HCT116 (cell line): Measurements from ENCODE around the gene VWC2L. TPM values are rescaled to one million over a fixed set of nuclear protein-coding genes. Genes with fewer than 3 reads are reported as not detected.

Source experiments
- ATAC-seq: fragments of 200-7000 bp; cut with Tn5 transposase; 2 replicates; pipeline ENCODE4 v1.9.1; 2020; ENCODE audit warnings: mild to moderate bottlenecking, moderate library complexity
- BruUV-seq: library from RNA; stranded (reverse); fragments of 400-500 nt; replicated peaks from 2 replicates; lab custom pipeline; 2021; lab: Mats Ljungman, UMichigan
- CTCF ChIA-PET: fragments of 300-600 bp; sonication (Branson Sonifier 250); formaldehyde crosslinking; loops from one replicate; lab custom pipeline; 2021; ENCODE audit warnings: antibody characterized with exemption; lab: Charles Lee
- POLR2A ChIA-PET: fragments of 300-600, 350-600 bp; sonication (Branson Sonifier 250); formaldehyde crosslinking; loops from one replicate; lab custom pipeline; 2021; ENCODE audit warnings: antibody characterized with exemption; lab: Charles Lee
- RAD21 ChIA-PET, 2 experiments: fragments of 300-600 bp; sonication (Branson Sonifier 250); formaldehyde crosslinking; loops; one replicate each; lab custom pipeline; 2023; ENCODE audit warnings: low total read pairs in 2 of 2; ENCODE audit not compliant: uncharacterized antibody in 2 of 2, unreplicated experiment in 2 of 2, low non-redundant PET in 1 of 2; lab: Charles Lee
- DNase-seq: peaks from one replicate; pipeline ENCODE4 v3.0.0-alpha.2; 2010; ENCODE audit warnings: low read depth, low spot score
- H2AFZ ChIP-seq: fragments of 200-600 bp; shearing (Covaris generic), sonication (generic); 2 replicates; pipeline ENCODE4 v1.6.1; 2017; ENCODE audit warnings: low read depth, mixed run types, mixed read lengths, antibody characterized with exemption, low read length; ENCODE audit not compliant: poor library complexity, severe bottlenecking
- H3K27ac ChIP-seq: 2 replicates; pipeline ENCODE4 v1.5.1; 2012; ENCODE audit warnings: low read depth, low read length
- H3K27me3 ChIP-seq: fragments of 200-600 bp; sonication (generic); 2 replicates; pipeline ENCODE4 v1.6.1; 2016; ENCODE audit warnings: mixed run types, low read length, mixed read lengths; ENCODE audit not compliant: insufficient read depth
- H3K36me3 ChIP-seq, 2 experiments: fragments of 200-500 bp in 1 of 2; fragments of 200-600 bp in 1 of 2; sonication (Bioruptor generic) in 1 of 2; sonication (generic) in 1 of 2; 2 replicates each; pipeline versions ENCODE4 v1.5.1 to v1.6.1; 2014 to 2016; ENCODE audit warnings: low read length in 2 of 2, inconsistent platforms in 1 of 2, mixed read lengths in 1 of 2, mixed run types in 1 of 2; ENCODE audit not compliant: insufficient read depth in 2 of 2, control insufficient read depth in 1 of 2
- H3K4me1 ChIP-seq, 2 experiments: fragments of 200-600 bp in 1 of 2; sonication (generic) in 1 of 2; 2 replicates each; pipeline versions ENCODE4 v1.5.1 to v1.6.1; 2012 to 2017; ENCODE audit warnings: low read length in 2 of 2, inconsistent platforms in 1 of 2, mild to moderate bottlenecking in 1 of 2, mixed read lengths in 1 of 2, mixed run types in 1 of 2, moderate library complexity in 1 of 2; ENCODE audit not compliant: insufficient read depth in 2 of 2, control insufficient read depth in 1 of 2
- H3K4me2 ChIP-seq: fragments of 200-600 bp; sonication (generic); 2 replicates; pipeline ENCODE4 v1.6.1; 2017; ENCODE audit warnings: mixed run types, low read length, mixed read lengths
- H3K4me3 ChIP-seq, 2 experiments: fragments of 200-600 bp in 1 of 2; sonication (generic) in 1 of 2; replicated peaks in 1 of 2; 2 replicates each; pipeline ENCODE4 v1.5.1; 2011 to 2016; ENCODE audit warnings: low read length in 2 of 2, control low read depth in 1 of 2, low read depth in 1 of 2, mild to moderate bottlenecking in 1 of 2, mixed read lengths in 1 of 2, mixed run types in 1 of 2
- H3K79me2 ChIP-seq: fragments of 200-600 bp; sonication (generic); 2 replicates; pipeline ENCODE4 v1.6.1; 2017; ENCODE audit warnings: mild to moderate bottlenecking, mixed run types, low read length, moderate library complexity, mixed read lengths; ENCODE audit not compliant: insufficient read depth
- H3K9ac ChIP-seq: fragments of 200-600 bp; sonication (generic); 2 replicates; pipeline ENCODE4 v1.6.1; 2016; ENCODE audit warnings: low read length, mixed read lengths
- H3K9me2 ChIP-seq: fragments of 200-600 bp; sonication (generic), shearing (Covaris generic); 2 replicates; pipeline ENCODE4 v1.6.1; 2017; ENCODE audit warnings: mixed run types, mild to moderate bottlenecking, moderate library complexity; ENCODE audit not compliant: insufficient read depth
- H3K9me3 ChIP-seq, 2 experiments: fragments of 200-500 bp in 1 of 2; fragments of 200-600 bp in 1 of 2; sonication (Bioruptor generic) in 1 of 2; sonication (generic) in 1 of 2; 2 replicates each; pipeline ENCODE4 v1.6.1; 2014 to 2017; ENCODE audit warnings: low read length in 2 of 2, mixed read lengths in 2 of 2, inconsistent platforms in 1 of 2, low read depth in 1 of 2, mild to moderate bottlenecking in 1 of 2, mixed run types in 1 of 2, moderate library complexity in 1 of 2; ENCODE audit not compliant: control insufficient read depth in 1 of 2, insufficient read depth in 1 of 2
- H4K20me1 ChIP-seq: fragments of 200-600 bp; sonication (generic), shearing (Covaris generic); 2 replicates; pipeline ENCODE4 v1.6.1; 2017; ENCODE audit warnings: mixed run types, mild to moderate bottlenecking, moderate library complexity; ENCODE audit not compliant: insufficient read depth
- ATF3 ChIP-seq: IDR thresholded peaks from 2 replicates; pipeline ENCODE4 v1.6.1; 2012
- CBX3 ChIP-seq: IDR thresholded peaks from 2 replicates; pipeline ENCODE4 v1.6.1; 2012; ENCODE audit warnings: low read depth
- CEBPB ChIP-seq: IDR thresholded peaks from 2 replicates; pipeline ENCODE4 v1.6.1; 2012; ENCODE audit warnings: low read depth
- EGR1 ChIP-seq: IDR thresholded peaks from 2 replicates; pipeline ENCODE4 v1.6.1; 2012; ENCODE audit warnings: low read depth
- EZH2 ChIP-seq: fragments of 200-600 bp; sonication (generic); IDR thresholded peaks from 2 replicates; pipeline ENCODE4 v1.6.1; 2017; ENCODE audit warnings: antibody characterized with exemption, mixed run types
- EZH2phosphoT487 ChIP-seq: fragments of 200-600 bp; IDR thresholded peaks from 2 replicates; pipeline ENCODE4 v1.6.1; 2018; ENCODE audit warnings: antibody characterized with exemption, borderline replicate concordance
- JUND ChIP-seq: IDR thresholded peaks from 2 replicates; pipeline ENCODE4 v1.6.1; 2012
- MAX ChIP-seq: IDR thresholded peaks from 2 replicates; pipeline ENCODE4 v1.6.1; 2012
- REST ChIP-seq: IDR thresholded peaks from 2 replicates; pipeline ENCODE4 v1.6.1; 2012; ENCODE audit warnings: low read depth
- SIN3A ChIP-seq: IDR thresholded peaks from 2 replicates; pipeline ENCODE4 v1.6.1; 2012; ENCODE audit warnings: low read depth
- SP1 ChIP-seq: IDR thresholded peaks from 2 replicates; pipeline ENCODE4 v1.6.1; 2012; ENCODE audit warnings: low read depth
- YY1 ChIP-seq: IDR thresholded peaks from 2 replicates; pipeline ENCODE4 v1.6.1; 2011; ENCODE audit warnings: low read length, low read depth, moderate library complexity, mild to moderate bottlenecking; ENCODE audit not compliant: insufficient replicate concordance; ENCODE audit errors: extremely low read depth
- ZBTB33 ChIP-seq: IDR thresholded peaks from 2 replicates; pipeline ENCODE4 v1.6.1; 2011; ENCODE audit warnings: mild to moderate bottlenecking, low read length, moderate library complexity; ENCODE audit not compliant: insufficient replicate concordance; ENCODE audit errors: extremely low read depth
- intact Hi-C: fragments of 100-400 bp; cut with micrococcal nuclease; formaldehyde crosslinking; loops from 2 replicates; pipeline ENCODE4 v1.10.0; 2022
- total RNA-seq: library from RNA; stranded (reverse); gene quantifications from one replicate; pipeline ENCODE4 v1.2.1, GENCODE V29; 2021; ENCODE audit not compliant: unreplicated experiment
- TF ChIP-seq, protein P1 (sequence below), 3 experiments: fragments of 200-600 bp in 1 of 3; sonication (generic) in 1 of 3; IDR thresholded peaks in 2 of 3; conservative IDR thresholded peaks in 1 of 3; 2 replicates each; pipeline ENCODE4 v1.5.1; 2012 to 2017; ENCODE audit warnings: low read depth in 2 of 3, low read length in 2 of 3, antibody characterized with exemption in 1 of 3, borderline replicate concordance in 1 of 3, control low read depth in 1 of 3, mild to moderate bottlenecking in 1 of 3, mixed read lengths in 1 of 3, mixed run types in 1 of 3, moderate library complexity in 1 of 3; ENCODE audit not compliant: insufficient read depth in 1 of 3

VWC2L gene
- total RNA-seq, 1 experiment from 2014 or later, result not detected

GRCh38 chr2:214547931-214548330, 137.1 kb downstream of the VWC2L start:
- Histone ChIP-seq H3K9ac (no peak overlapping the region), H3K27me3 (no peaks in the 10 kb centered on the region), H3K27ac (no peak overlapping the region), H3K4me3 (no peak overlapping the region), H3K9me2 (no peaks in the 10 kb centered on the region), H4K20me1 (no peaks in the 10 kb centered on the region), H3K36me3 (no peaks in the 10 kb centered on the region), H3K79me2 (no peaks in the 10 kb centered on the region), H3K9me3 (no peaks in the 10 kb centered on the region), H3K4me2 (no peak overlapping the region), H2AFZ (no peak overlapping the region), H3K4me1 (peaks cover 5 to 9% of the 10 kb centered on the region in 2 experiments; a peak in 3 of 4 replicates)
- intact Hi-C loops, result no loop called here
- no TSS peak for BruUV-seq
- RAD21 ChIA-PET, result no interaction called here
- POLR2A ChIA-PET, result no interaction called here
- CTCF ChIA-PET, result no interaction called here
- DNase-seq, result no peak
- no peak for ATAC-seq
- TF ChIP-seq SIN3A, result no peak
- TF ChIP-seq EZH2, result no peak
- TF ChIP-seq YY1, result no peak
- no peak for TF ChIP-seq ATF3
- TF ChIP-seq JUND, result no peak
- no peak for TF ChIP-seq EZH2phosphoT487
- TF ChIP-seq MAX, result no peak
- no peak for TF ChIP-seq CEBPB
- no peak for TF ChIP-seq CBX3
- TF ChIP-seq, protein P1, sequence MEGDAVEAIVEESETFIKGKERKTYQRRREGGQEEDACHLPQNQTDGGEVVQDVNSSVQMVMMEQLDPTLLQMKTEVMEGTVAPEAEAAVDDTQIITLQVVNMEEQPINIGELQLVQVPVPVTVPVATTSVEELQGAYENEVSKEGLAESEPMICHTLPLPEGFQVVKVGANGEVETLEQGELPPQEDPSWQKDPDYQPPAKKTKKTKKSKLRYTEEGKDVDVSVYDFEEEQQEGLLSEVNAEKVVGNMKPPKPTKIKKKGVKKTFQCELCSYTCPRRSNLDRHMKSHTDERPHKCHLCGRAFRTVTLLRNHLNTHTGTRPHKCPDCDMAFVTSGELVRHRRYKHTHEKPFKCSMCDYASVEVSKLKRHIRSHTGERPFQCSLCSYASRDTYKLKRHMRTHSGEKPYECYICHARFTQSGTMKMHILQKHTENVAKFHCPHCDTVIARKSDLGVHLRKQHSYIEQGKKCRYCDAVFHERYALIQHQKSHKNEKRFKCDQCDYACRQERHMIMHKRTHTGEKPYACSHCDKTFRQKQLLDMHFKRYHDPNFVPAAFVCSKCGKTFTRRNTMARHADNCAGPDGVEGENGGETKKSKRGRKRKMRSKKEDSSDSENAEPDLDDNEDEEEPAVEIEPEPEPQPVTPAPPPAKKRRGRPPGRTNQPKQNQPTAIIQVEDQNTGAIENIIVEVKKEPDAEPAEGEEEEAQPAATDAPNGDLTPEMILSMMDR (IDR thresholded peaks at IDR 0.05 in 2 of 3, conservative IDR thresholded peaks at IDR 0.05 in 1 of 3; ENCODE audit: borderline replicate concordance in 1 of 3, insufficient read depth in 1 of 3, low read depth in 2 of 3, low read length in 2 of 3), result no peak
- no peak for TF ChIP-seq ZBTB33
- no peak for TF ChIP-seq EGR1
- no peak for TF ChIP-seq SP1
- no peak for TF ChIP-seq REST
